Measurements from ENCODE around the gene SENP2.

The SENP2 gene

DNA sequence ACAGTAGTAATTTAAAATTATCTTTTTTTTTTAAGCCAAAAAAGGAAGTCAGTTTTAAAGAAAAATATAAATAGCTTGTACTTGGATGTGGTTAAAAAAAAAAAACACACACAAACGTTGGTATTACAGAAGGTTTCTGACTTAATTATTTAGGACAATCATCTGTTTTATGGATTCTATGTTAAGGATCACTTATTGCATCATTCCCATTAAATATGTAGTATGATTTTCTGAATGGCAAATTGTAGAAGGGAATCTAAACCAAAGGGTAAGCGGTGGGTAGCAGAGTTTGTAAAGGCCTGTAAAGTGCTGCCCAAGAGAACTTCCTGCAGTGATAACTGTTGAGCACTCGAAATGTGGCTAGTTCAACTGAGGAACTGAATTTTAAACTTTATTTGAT lies 8.0 kb downstream of the SENP2 start:
- Histone ChIP-seq H3K27me3 (no peaks in the 10 kb centered on the region), H3K36me3 (peaks cover 7% of the 10 kb centered on the region), H3K9me3 (no peaks in the 10 kb centered on the region), H3K4me3 (ENCODE audit: low read depth, low read length) (no peak overlapping the region), H3K4me1 (no peaks in the 10 kb centered on the region)
- no peak for DNase-seq
- TF ChIP-seq, protein P1, sequence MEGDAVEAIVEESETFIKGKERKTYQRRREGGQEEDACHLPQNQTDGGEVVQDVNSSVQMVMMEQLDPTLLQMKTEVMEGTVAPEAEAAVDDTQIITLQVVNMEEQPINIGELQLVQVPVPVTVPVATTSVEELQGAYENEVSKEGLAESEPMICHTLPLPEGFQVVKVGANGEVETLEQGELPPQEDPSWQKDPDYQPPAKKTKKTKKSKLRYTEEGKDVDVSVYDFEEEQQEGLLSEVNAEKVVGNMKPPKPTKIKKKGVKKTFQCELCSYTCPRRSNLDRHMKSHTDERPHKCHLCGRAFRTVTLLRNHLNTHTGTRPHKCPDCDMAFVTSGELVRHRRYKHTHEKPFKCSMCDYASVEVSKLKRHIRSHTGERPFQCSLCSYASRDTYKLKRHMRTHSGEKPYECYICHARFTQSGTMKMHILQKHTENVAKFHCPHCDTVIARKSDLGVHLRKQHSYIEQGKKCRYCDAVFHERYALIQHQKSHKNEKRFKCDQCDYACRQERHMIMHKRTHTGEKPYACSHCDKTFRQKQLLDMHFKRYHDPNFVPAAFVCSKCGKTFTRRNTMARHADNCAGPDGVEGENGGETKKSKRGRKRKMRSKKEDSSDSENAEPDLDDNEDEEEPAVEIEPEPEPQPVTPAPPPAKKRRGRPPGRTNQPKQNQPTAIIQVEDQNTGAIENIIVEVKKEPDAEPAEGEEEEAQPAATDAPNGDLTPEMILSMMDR (IDR thresholded peaks at IDR 0.05; ENCODE audit: low read depth, low read length), result no peak

DNA sequence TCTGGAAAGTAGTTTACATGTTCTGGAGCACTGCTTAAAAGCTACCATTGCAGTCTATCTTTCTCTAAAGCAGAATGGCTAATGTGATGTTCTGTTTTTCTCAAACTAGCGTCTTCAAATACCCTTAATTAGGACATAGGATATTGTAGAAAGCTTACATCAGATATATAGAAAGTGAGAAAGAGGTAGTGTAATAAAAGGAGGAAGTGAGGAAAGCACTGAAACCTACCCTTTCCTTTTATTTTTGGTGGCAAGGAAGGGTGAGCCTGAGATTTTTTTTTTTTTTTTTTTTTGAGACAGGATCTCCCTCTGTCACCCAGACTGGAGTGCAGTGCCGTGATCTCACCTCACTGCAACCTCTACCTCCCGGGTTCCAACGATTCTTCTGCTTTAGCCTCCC lies 9.4 kb downstream of the SENP2 start:
- H3K4me3 ChIP-seq (ENCODE audit: low read depth, low read length), result no peak overlapping the region
- H3K27me3 ChIP-seq, result no peaks in the 10 kb centered on the region
- H3K9me3 ChIP-seq, result no peaks in the 10 kb centered on the region
- TF ChIP-seq, protein P1 (IDR thresholded peaks at IDR 0.05; ENCODE audit: low read depth, low read length), result no peak
- H3K36me3 ChIP-seq, result peaks cover 7% of the 10 kb centered on the region
- no peak for DNase-seq
- H3K4me1 ChIP-seq, result no peaks in the 10 kb centered on the region

DNA sequence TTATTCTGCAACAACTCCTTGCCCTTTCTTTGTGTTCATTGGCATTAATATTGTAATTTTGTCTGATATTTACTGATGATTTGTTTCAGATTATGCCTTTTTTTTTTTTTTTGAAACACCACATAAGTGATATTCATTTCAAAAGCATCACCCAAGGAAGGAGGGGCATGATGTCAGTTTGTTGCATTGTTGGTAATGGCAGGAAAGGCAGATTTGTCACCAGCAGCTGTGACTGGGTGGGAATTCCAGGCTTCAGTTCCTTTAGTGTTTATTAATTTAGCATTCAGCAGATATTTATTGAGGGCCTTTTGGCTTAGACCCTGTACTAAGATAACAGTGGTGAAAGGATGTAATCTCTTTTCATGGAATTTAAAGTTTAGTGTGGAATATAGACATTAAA lies 19.5 kb downstream of the SENP2 start:
- Histone ChIP-seq H3K4me3 (ENCODE audit: low read depth, low read length) (no peak overlapping the region), H3K9me3 (no peaks in the 10 kb centered on the region), H3K36me3 (peaks cover 36% of the 10 kb centered on the region), H3K4me1 (no peaks in the 10 kb centered on the region), H3K27me3 (no peaks in the 10 kb centered on the region)
- TF ChIP-seq, protein P1 (IDR thresholded peaks at IDR 0.05; ENCODE audit: low read depth, low read length), result no peak
- no peak for DNase-seq

DNA sequence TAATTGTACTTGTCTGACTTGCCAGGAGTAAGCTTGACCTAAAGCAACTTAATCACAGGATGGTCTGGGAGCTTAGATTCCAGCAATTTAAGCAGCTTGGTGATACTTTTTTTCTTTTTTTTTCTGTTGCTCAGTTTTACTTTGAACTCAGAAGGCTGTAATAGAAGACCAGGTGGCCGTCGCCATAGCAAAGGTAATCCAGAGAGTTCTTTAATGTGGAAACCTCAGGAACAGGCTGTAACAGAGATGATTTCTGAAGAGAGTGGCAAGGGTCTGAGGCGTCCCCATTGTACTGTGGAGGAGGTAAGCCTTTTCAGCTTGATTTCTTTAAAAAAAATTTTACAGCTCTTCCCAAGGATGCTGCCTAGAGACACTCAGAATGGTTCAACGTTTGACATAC lies 20.1 kb downstream of the SENP2 start:
- Histone ChIP-seq H3K36me3 (peaks cover 43% of the 10 kb centered on the region), H3K27me3 (no peaks in the 10 kb centered on the region), H3K9me3 (no peaks in the 10 kb centered on the region)

DNA sequence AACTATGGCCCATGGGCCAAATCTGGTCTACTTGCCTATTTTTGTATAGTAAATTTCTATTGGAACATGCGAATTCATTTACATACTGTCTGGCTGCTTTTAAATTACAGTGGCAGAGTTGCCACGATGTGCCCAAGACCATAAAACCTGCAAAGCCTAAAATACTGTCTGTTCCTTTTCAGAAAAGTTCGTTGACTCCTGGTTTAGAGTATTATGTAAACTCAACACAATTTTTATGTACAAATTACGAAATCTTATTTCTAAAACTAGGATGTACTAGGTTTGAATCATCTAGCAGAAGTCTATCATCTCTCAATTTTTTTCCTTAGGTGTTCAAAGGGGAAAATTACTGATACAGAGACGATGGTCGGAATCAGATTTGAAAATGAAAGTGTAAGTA lies 26.9 kb downstream of the SENP2 start:
- no peak overlapping the region for H3K4me3 ChIP-seq (ENCODE audit: low read depth, low read length)
- peaks cover 61% of the 10 kb centered on the region for H3K36me3 ChIP-seq
- TF ChIP-seq, protein P1 (IDR thresholded peaks at IDR 0.05; ENCODE audit: low read depth, low read length), result no peak
- no peak for DNase-seq
- no peaks in the 10 kb centered on the region for H3K27me3 ChIP-seq
- no peaks in the 10 kb centered on the region for H3K9me3 ChIP-seq
- H3K4me1 ChIP-seq, result no peaks in the 10 kb centered on the region

More for the DNA sequence above, 20.1 kb downstream of the SENP2 start:
- DNase-seq, result no peak
- H3K4me1 ChIP-seq, result no peaks in the 10 kb centered on the region
- H3K4me3 ChIP-seq (ENCODE audit: low read depth, low read length), result no peak overlapping the region
- TF ChIP-seq, protein P1 (IDR thresholded peaks at IDR 0.05; ENCODE audit: low read depth, low read length), result no peak

DNA sequence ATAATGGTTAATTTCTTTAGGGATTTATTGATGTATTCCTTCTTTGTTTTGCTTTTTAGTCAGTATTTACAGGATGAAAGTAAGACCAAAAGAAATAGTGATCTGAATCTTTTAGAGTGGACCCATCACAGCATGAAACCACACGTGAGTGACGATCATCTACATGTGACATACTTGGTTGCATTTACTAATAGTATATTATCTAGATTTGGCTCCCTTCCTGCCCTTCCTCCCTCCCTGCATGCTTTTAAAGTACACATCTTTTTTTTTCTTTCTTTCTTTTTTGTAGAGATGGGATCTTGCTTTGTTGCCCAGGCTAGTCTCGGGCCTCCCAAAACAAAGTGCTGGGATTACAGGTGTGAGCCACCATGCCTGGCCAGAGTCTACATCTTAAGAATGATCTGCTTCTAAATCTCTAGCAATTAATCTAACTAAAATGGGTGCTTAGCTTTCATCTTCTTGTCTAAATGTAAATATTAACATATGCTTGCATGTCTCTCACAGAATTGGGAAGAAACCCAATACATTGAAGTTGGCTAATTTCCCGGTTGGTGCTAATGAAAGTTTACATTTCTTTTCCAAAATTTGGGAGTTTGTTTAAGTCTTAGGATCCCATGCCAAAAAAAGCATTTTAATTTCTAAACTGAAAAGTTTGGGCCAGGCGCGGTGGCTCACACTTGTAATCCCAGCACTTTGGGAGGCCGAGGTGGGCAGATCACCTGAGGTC lies 38.0 kb downstream of the SENP2 start:
- peaks cover 32% of the 10 kb centered on the region for H3K36me3 ChIP-seq
- no peak for DNase-seq

More for the DNA sequence above, 38.0 kb downstream of the SENP2 start:
- TF ChIP-seq, protein P1 (IDR thresholded peaks at IDR 0.05; ENCODE audit: low read depth, low read length), result no peak
- Histone ChIP-seq H3K4me3 (ENCODE audit: low read depth, low read length) (no peak overlapping the region), H3K9me3 (no peaks in the 10 kb centered on the region), H3K27me3 (no peaks in the 10 kb centered on the region), H3K4me1 (no peaks in the 10 kb centered on the region)
